ENCODE results near the gene GPR155. TPM values are rescaled to one million over a fixed set of nuclear protein-coding genes. Genes with fewer than 3 reads are reported as not detected.

Gene GPR155
- total RNA-seq (2013): 14.6 TPM
- 1 to 10 TPM; 3.4 to 7.6 (median 7.0) TPM for polyA plus RNA-seq
- 4.2 and 8.5 TPM in 2 replicates for polyA minus RNA-seq
- total RNA-seq: 0.84 to 30.8 (median 15.6) reads per million in 11 experiments

GRCh38 chr2:174486563-174487107 is at the start of gene GPR155:
TSS of gene GPR155 (minus strand) at chr2:174487029. CDS start at chr2:174481956, 5,073 bp downstream.
- Mint-ChIP-seq H3K27me3 (ENCODE audit: low read depth in 3 of 3) (peaks cover 3 to 21% (median 14%) of the 10 kb centered on the region in 3 donors), H3K27ac (peak within 1 kb of the TSS; percentile 89 to 97 (median 93)), H3K9me3 (peaks cover 0 to 3% (median 0%) of the 10 kb centered on the region in 7 donors), H3K36me3 (peaks cover 3 to 16% of the 10 kb centered on the region in 2 donors), H3K4me3 (peak within 1 kb of the TSS; percentile 97 to 100), H3K4me1 (peaks cover 26% of the 10 kb centered on the region)
- intact Hi-C loops (cut with micrococcal nuclease): loop anchor here (5.0 to 10.0 kb wide), 2 partner anchors 36 to 198 kb away; no protein-coding TSS in a partner anchor
- Histone ChIP-seq H3K4me3 (replicated peaks in 1 of 3; ENCODE audit: low read depth in 2 of 3, low read length in 3 of 3) (peak within 1 kb of the TSS; percentile 87 to 97 (median 92)), H3K27ac (ENCODE audit: low read depth in 1 of 2, low read length in 2 of 2) (peak within 1 kb of the TSS; percentile 15 to 83), H3K4me1 (ENCODE audit: control insufficient read depth in 1 of 2, insufficient read depth in 2 of 2, low read length in 2 of 2) (peaks cover 6 to 10% of the 10 kb centered on the region in 2 donors), H3K27me3 (ENCODE audit: control insufficient read depth in 2 of 2, insufficient read depth in 2 of 2, low read length in 2 of 2) (peaks cover 0 to 3% of the 10 kb centered on the region in 2 donors), H3K4me2 (replicated peaks; ENCODE audit: extremely low read depth, low read length, poor library complexity, severe bottlenecking) (peak within 1 kb of the TSS; percentile 93), H3K79me2 (ENCODE audit: insufficient read depth, low read length) (no peaks in the 10 kb centered on the region), H3K36me3 (replicated peaks in 1 of 2; ENCODE audit: control insufficient read depth in 1 of 2, insufficient read depth in 2 of 2, low read length in 2 of 2) (peaks cover 0 to 11% of the 10 kb centered on the region in 2 donors), H4K20me1 (ENCODE audit: insufficient read depth, low read length) (no peaks in the 10 kb centered on the region), H3K9me3 (replicated peaks in 1 of 2; ENCODE audit: control insufficient read depth in 1 of 2, insufficient read depth in 1 of 2, low read length in 2 of 2) (no peaks in the 10 kb centered on the region), H3K9ac (ENCODE audit: insufficient read depth, low read length, poor library complexity, severe bottlenecking) (peak within 1 kb of the TSS; percentile 68), H2AFZ (ENCODE audit: insufficient read depth, low read depth, low read length, poor library complexity, severe bottlenecking) (peak within 1 kb of the TSS; percentile 92)
- WGBS (ENCODE audit: insufficient coverage): under 1% methylated on average over 31 of the region's 42 CpGs
- peak in 2 of 3 donors; percentile 15 to 29 for DNase-seq
- TF ChIP-seq CTCF (IDR thresholded peaks at IDR 0.05): no peak

GRCh38 chr2:174535757-174536703 is 49.2 kb upstream of the GPR155 start:
- no peak for TF ChIP-seq CTCF (IDR thresholded peaks at IDR 0.05)
- Mint-ChIP-seq H3K4me1 (no peaks in the 10 kb centered on the region), H3K36me3 (no peaks in the 10 kb centered on the region), H3K27me3 (ENCODE audit: low read depth in 3 of 3) (peaks cover 6 to 21% (median 6%) of the 10 kb centered on the region in 3 donors), H3K4me3 (no peak overlapping the region), H3K27ac (peak overlapping the region in 1 of 7 donors; percentile 47), H3K9me3 (peaks cover 0 to 2% (median 0%) of the 10 kb centered on the region in 7 donors)
- no peak for DNase-seq
- Histone ChIP-seq H3K4me3 (replicated peaks in 1 of 3; ENCODE audit: low read depth in 2 of 3, low read length in 3 of 3) (no peak overlapping the region), H3K9me3 (replicated peaks in 1 of 2; ENCODE audit: control insufficient read depth in 1 of 2, insufficient read depth in 1 of 2, low read length in 2 of 2) (no peaks in the 10 kb centered on the region), H2AFZ (ENCODE audit: insufficient read depth, low read depth, low read length, poor library complexity, severe bottlenecking) (no peak overlapping the region), H3K36me3 (replicated peaks in 1 of 2; ENCODE audit: control insufficient read depth in 1 of 2, insufficient read depth in 2 of 2, low read length in 2 of 2) (no peaks in the 10 kb centered on the region), H3K4me1 (ENCODE audit: control insufficient read depth in 1 of 2, insufficient read depth in 2 of 2, low read length in 2 of 2) (no peaks in the 10 kb centered on the region), H3K27me3 (ENCODE audit: control insufficient read depth in 2 of 2, insufficient read depth in 2 of 2, low read length in 2 of 2) (no peaks in the 10 kb centered on the region), H3K79me2 (ENCODE audit: insufficient read depth, low read length) (no peaks in the 10 kb centered on the region), H3K4me2 (replicated peaks; ENCODE audit: extremely low read depth, low read length, poor library complexity, severe bottlenecking) (no peak overlapping the region), H3K27ac (ENCODE audit: low read depth in 1 of 2, low read length in 2 of 2) (no peak overlapping the region), H4K20me1 (ENCODE audit: insufficient read depth, low read length) (no peaks in the 10 kb centered on the region), H3K9ac (ENCODE audit: insufficient read depth, low read length, poor library complexity, severe bottlenecking) (no peak overlapping the region)
- 98% methylated on average over 10 of the region's 11 CpGs for WGBS (ENCODE audit: insufficient coverage)
- intact Hi-C loops (cut with micrococcal nuclease): no loop called here
